ENCODE measurements around the gene MMP2. TPM values are rescaled to one million over a fixed set of nuclear protein-coding genes. Genes with fewer than 3 reads are reported as not detected.
A peak's percentile ranks its signal among the peaks of the same experiment; 100 is the strongest.

Gene MMP2
- 87.5 TPM for polyA plus RNA-seq
- long read RNA-seq, donor 1, transcript MMP2-201 (13 exons, 3,741 nt) = major isoform, 13 of 21 reads
- long read RNA-seq, donor 1, partial matches to known transcripts = 8 of 21 reads
- long read RNA-seq, donor 1, other reads (novel, unspliced or antisense) = 0 of 21 reads
- long read RNA-seq, donor 2, transcript MMP2-201 (13 exons, 3,741 nt) = major isoform, 45 of 50 reads
- long read RNA-seq, donor 2, partial matches to known transcripts = 5 of 50 reads
- long read RNA-seq, donor 2, other reads (novel, unspliced or antisense) = 0 of 50 reads
- long read RNA-seq, donor 3 = 0 reads
- long read RNA-seq, donor 4, partial matches to known transcripts = 0 of 4 reads
- long read RNA-seq, donor 4, other reads (novel, unspliced or antisense) = 0 of 4 reads
- long read RNA-seq, donor 5, transcript MMP2-201 (13 exons, 3,741 nt) = major isoform, 35 of 35 reads
- long read RNA-seq, donor 5, partial matches to known transcripts = 0 of 35 reads
- long read RNA-seq, donor 5, other reads (novel, unspliced or antisense) = 0 of 35 reads
- long read RNA-seq, donor 6, transcript MMP2-201 (13 exons, 3,741 nt) = major isoform, 32 of 76 reads
- long read RNA-seq, donor 6, partial matches to known transcripts = 38 of 76 reads
- long read RNA-seq, donor 6, other reads (novel, unspliced or antisense) = 6 of 76 reads
- long read RNA-seq, donor 7, transcript MMP2-201 (13 exons, 3,741 nt) = major isoform, 22 of 23 reads
- long read RNA-seq, donor 7, partial matches to known transcripts = 0 of 23 reads
- long read RNA-seq, donor 7, other reads (novel, unspliced or antisense) = 0 of 23 reads
- long read RNA-seq, donor 8, transcript MMP2-201 (13 exons, 3,741 nt) = major isoform, 47 of 118 reads
- long read RNA-seq, donor 8, partial matches to known transcripts = 66 of 118 reads
- long read RNA-seq, donor 8, other reads (novel, unspliced or antisense) = 5 of 118 reads
- long read RNA-seq, donor 9, transcript MMP2-201 (13 exons, 3,741 nt) = major isoform, 16 of 33 reads
- long read RNA-seq, donor 9, partial matches to known transcripts = 17 of 33 reads
- long read RNA-seq, donor 9, other reads (novel, unspliced or antisense) = 0 of 33 reads
- long read RNA-seq, donor 10, transcript MMP2-201 (13 exons, 3,741 nt) = major isoform, 35 of 45 reads
- long read RNA-seq, donor 10, partial matches to known transcripts = 10 of 45 reads
- long read RNA-seq, donor 10, other reads (novel, unspliced or antisense) = 0 of 45 reads
- long read RNA-seq, donor 11, transcript MMP2-201 (13 exons, 3,741 nt) = major isoform, 33 of 54 reads
- long read RNA-seq, donor 11, partial matches to known transcripts = 21 of 54 reads
- long read RNA-seq, donor 11, other reads (novel, unspliced or antisense) = 0 of 54 reads

- DNase-seq = peak in 1 of 2 donors; percentile 41
- peak within 1 kb of the TSS; percentile 44 for H3K27ac ChIP-seq (ENCODE audit: low read length)
- H3K9me3 ChIP-seq (ENCODE audit: control insufficient read depth, low read depth, low read length) = no peaks in the 10 kb centered on the region
- WGBS (ENCODE audit: insufficient coverage, low lambda C conversion rate) = no CpG with 5 or more reads among the region's 46 CpGs
- H3K4me1 ChIP-seq (ENCODE audit: control insufficient read depth, insufficient read depth, low read length) = no peaks in the 10 kb centered on the region
- H3K36me3 ChIP-seq (ENCODE audit: control insufficient read depth, insufficient read depth, low read length) = peaks cover 8% of the 10 kb centered on the region
- peaks cover 34% of the 10 kb centered on the region for H3K27me3 ChIP-seq (ENCODE audit: control insufficient read depth, insufficient read depth, low read length)
- peak within 1 kb of the TSS; percentile 47 for H3K4me3 ChIP-seq (ENCODE audit: low read length)
Observed at GRCh38 chr16:55478827-55479429, at the start of gene MMP2. Gene MMP2, plus strand, starts transcription at chr16:55479198. Its CDS starts 282 bp downstream, at chr16:55479480.

- H3K27ac ChIP-seq (ENCODE audit: low read length) = no peak overlapping the region
- WGBS (ENCODE audit: insufficient coverage, low lambda C conversion rate) = 57% methylated on average over 1 of the region's 5 CpGs
- H3K36me3 ChIP-seq (ENCODE audit: control insufficient read depth, insufficient read depth, low read length) = no peaks in the 10 kb centered on the region
- no peaks in the 10 kb centered on the region for H3K4me1 ChIP-seq (ENCODE audit: control insufficient read depth, insufficient read depth, low read length)
- DNase-seq = peak in 1 of 2 donors; percentile 26
- peaks cover 5% of the 10 kb centered on the region for H3K27me3 ChIP-seq (ENCODE audit: control insufficient read depth, insufficient read depth, low read length)
- H3K9me3 ChIP-seq (ENCODE audit: control insufficient read depth, low read depth, low read length) = no peaks in the 10 kb centered on the region
- no peak overlapping the region for H3K4me3 ChIP-seq (ENCODE audit: low read length)
Observed at GRCh38 chr16:55433030-55433429, 46.0 kb upstream of the MMP2 start.

GRCh38 chr16:55433535-55433934 is 45.5 kb upstream of the MMP2 start:
- no peaks in the 10 kb centered on the region for H3K4me1 ChIP-seq (ENCODE audit: control insufficient read depth, insufficient read depth, low read length)
- no peaks in the 10 kb centered on the region for H3K36me3 ChIP-seq (ENCODE audit: control insufficient read depth, insufficient read depth, low read length)
- no peak for DNase-seq
- WGBS (ENCODE audit: insufficient coverage, low lambda C conversion rate) = 100% methylated on average over 1 of the region's 5 CpGs
- H3K4me3 ChIP-seq (ENCODE audit: low read length) = no peak overlapping the region
- H3K9me3 ChIP-seq (ENCODE audit: control insufficient read depth, low read depth, low read length) = no peaks in the 10 kb centered on the region
- no peak overlapping the region for H3K27ac ChIP-seq (ENCODE audit: low read length)
- peaks cover 5% of the 10 kb centered on the region for H3K27me3 ChIP-seq (ENCODE audit: control insufficient read depth, insufficient read depth, low read length)

GRCh38 chr16:55434000-55434399 is 45.0 kb upstream of the MMP2 start:
- Histone ChIP-seq H3K27ac (ENCODE audit: low read length) (no peak overlapping the region), H3K4me3 (ENCODE audit: low read length) (no peak overlapping the region), H3K9me3 (ENCODE audit: control insufficient read depth, low read depth, low read length) (no peaks in the 10 kb centered on the region), H3K4me1 (ENCODE audit: control insufficient read depth, insufficient read depth, low read length) (no peaks in the 10 kb centered on the region), H3K36me3 (ENCODE audit: control insufficient read depth, insufficient read depth, low read length) (no peaks in the 10 kb centered on the region), H3K27me3 (ENCODE audit: control insufficient read depth, insufficient read depth, low read length) (peaks cover 5% of the 10 kb centered on the region)
- WGBS (ENCODE audit: insufficient coverage, low lambda C conversion rate) = no CpG with 5 or more reads among the region's 4 CpGs
- DNase-seq = no peak

- no peak overlapping the region for H3K27ac ChIP-seq (ENCODE audit: low read length)
- no peaks in the 10 kb centered on the region for H3K4me1 ChIP-seq (ENCODE audit: control insufficient read depth, insufficient read depth, low read length)
- no peak overlapping the region for H3K4me3 ChIP-seq (ENCODE audit: low read length)
- no peaks in the 10 kb centered on the region for H3K36me3 ChIP-seq (ENCODE audit: control insufficient read depth, insufficient read depth, low read length)
- no peaks in the 10 kb centered on the region for H3K9me3 ChIP-seq (ENCODE audit: control insufficient read depth, low read depth, low read length)
- peaks cover 5% of the 10 kb centered on the region for H3K27me3 ChIP-seq (ENCODE audit: control insufficient read depth, insufficient read depth, low read length)
- WGBS (ENCODE audit: insufficient coverage, low lambda C conversion rate) = no CpG with 5 or more reads among the region's 5 CpGs
- no peak for DNase-seq
Observed at GRCh38 chr16:55435387-55435786, 43.6 kb upstream of the MMP2 start.

GRCh38 chr16:55436587-55436986 is 42.4 kb upstream of the MMP2 start:
- Histone ChIP-seq H3K27ac (ENCODE audit: low read length) (no peak overlapping the region), H3K9me3 (ENCODE audit: control insufficient read depth, low read depth, low read length) (no peaks in the 10 kb centered on the region), H3K4me1 (ENCODE audit: control insufficient read depth, insufficient read depth, low read length) (no peaks in the 10 kb centered on the region), H3K4me3 (ENCODE audit: low read length) (no peak overlapping the region), H3K27me3 (ENCODE audit: control insufficient read depth, insufficient read depth, low read length) (peaks cover 5% of the 10 kb centered on the region), H3K36me3 (ENCODE audit: control insufficient read depth, insufficient read depth, low read length) (no peaks in the 10 kb centered on the region)
- 100% methylated on average over 1 of the region's 3 CpGs for WGBS (ENCODE audit: insufficient coverage, low lambda C conversion rate)
- DNase-seq = no peak

- Histone ChIP-seq H3K9me3 (ENCODE audit: control insufficient read depth, low read depth, low read length) (no peaks in the 10 kb centered on the region), H3K4me1 (ENCODE audit: control insufficient read depth, insufficient read depth, low read length) (no peaks in the 10 kb centered on the region), H3K36me3 (ENCODE audit: control insufficient read depth, insufficient read depth, low read length) (no peaks in the 10 kb centered on the region), H3K27ac (ENCODE audit: low read length) (no peak overlapping the region), H3K27me3 (ENCODE audit: control insufficient read depth, insufficient read depth, low read length) (peaks cover 5% of the 10 kb centered on the region), H3K4me3 (ENCODE audit: low read length) (no peak overlapping the region)
- DNase-seq = no peak
- WGBS (ENCODE audit: insufficient coverage, low lambda C conversion rate) = no CpG with 5 or more reads among the region's 3 CpGs
Observed at GRCh38 chr16:55437625-55438024, 41.4 kb upstream of the MMP2 start.

GRCh38 chr16:55438281-55438680 is 40.7 kb upstream of the MMP2 start:
- no peaks in the 10 kb centered on the region for H3K36me3 ChIP-seq (ENCODE audit: control insufficient read depth, insufficient read depth, low read length)
- no peaks in the 10 kb centered on the region for H3K9me3 ChIP-seq (ENCODE audit: control insufficient read depth, low read depth, low read length)
- DNase-seq = no peak
- H3K4me1 ChIP-seq (ENCODE audit: control insufficient read depth, insufficient read depth, low read length) = no peaks in the 10 kb centered on the region
- H3K4me3 ChIP-seq (ENCODE audit: low read length) = no peak overlapping the region
- H3K27ac ChIP-seq (ENCODE audit: low read length) = no peak overlapping the region
- H3K27me3 ChIP-seq (ENCODE audit: control insufficient read depth, insufficient read depth, low read length) = peaks cover 5% of the 10 kb centered on the region

GRCh38 chr16:55439101-55439690 is 39.8 kb upstream of the MMP2 start:
- H3K9me3 ChIP-seq (ENCODE audit: control insufficient read depth, low read depth, low read length) = no peaks in the 10 kb centered on the region
- no peaks in the 10 kb centered on the region for H3K36me3 ChIP-seq (ENCODE audit: control insufficient read depth, insufficient read depth, low read length)
- no peak overlapping the region for H3K4me3 ChIP-seq (ENCODE audit: low read length)
- no peak overlapping the region for H3K27ac ChIP-seq (ENCODE audit: low read length)
- peaks cover 5% of the 10 kb centered on the region for H3K27me3 ChIP-seq (ENCODE audit: control insufficient read depth, insufficient read depth, low read length)
- no peaks in the 10 kb centered on the region for H3K4me1 ChIP-seq (ENCODE audit: control insufficient read depth, insufficient read depth, low read length)
- WGBS (ENCODE audit: insufficient coverage, low lambda C conversion rate) = no CpG with 5 or more reads among the region's 6 CpGs
- no peak for DNase-seq

All from large intestine (tissue), 12 donors.